H1 (cell line): ENCODE data around the gene PREX1. TPM values are rescaled to one million over a fixed set of nuclear protein-coding genes. Genes with fewer than 3 reads are reported as not detected.

Experiments
- CHD1 ChIP-seq: IDR thresholded peaks from 2 replicates; pipeline ENCODE4 v1.6.1; 2012; ENCODE audit warnings: low read depth, low read length, improper control_type of control experiment
- CTBP2 ChIP-seq: IDR thresholded peaks from 2 replicates; pipeline ENCODE4 v1.7.0; 2011; ENCODE audit warnings: borderline replicate concordance, mild to moderate bottlenecking, moderate library complexity, mixed read lengths, low read length; ENCODE audit not compliant: insufficient read depth, insufficient read length
- JUND ChIP-seq: IDR thresholded peaks from 2 replicates; pipeline ENCODE4 v1.6.1; 2011; ENCODE audit warnings: mild to moderate bottlenecking, improper control_type of control experiment, low read length
- KDM4A ChIP-seq: IDR thresholded peaks from one replicate; pipeline ENCODE4 v1.7.1; 2012; ENCODE audit warnings: low read depth, mild to moderate bottlenecking, moderate library complexity, low read length, inconsistent platforms; ENCODE audit not compliant: severe bottlenecking
- KDM5A ChIP-seq: fragments of 200-600 bp; IDR thresholded peaks from 2 replicates; pipeline ENCODE4 v1.7.1; 2012; ENCODE audit warnings: mild to moderate bottlenecking, low read length, inconsistent platforms, mixed read lengths
- SIX5 ChIP-seq: IDR thresholded peaks from 2 replicates; pipeline ENCODE4 v1.6.1; 2011; ENCODE audit warnings: mild to moderate bottlenecking, low read depth, low read length
- SUZ12 ChIP-seq: fragments of 200-600 bp; sonication (generic); IDR thresholded peaks from 2 replicates; pipeline ENCODE4 v1.6.1; 2012; ENCODE audit warnings: mild to moderate bottlenecking, inconsistent platforms, low read length, moderate library complexity, mixed read lengths
- polyA plus RNA-seq, 7 experiments: library from polyadenylated mRNA; depleted of rRNA in 3 of 7; stranded (reverse) in 5 of 7; unstranded in 2 of 7; fragments of >200 nt in 5 of 7; fragments of 200-250 nt in 2 of 7; gene quantifications; 1 replicate in 5 of 7; 2 replicates in 1 of 7; 4 replicates in 1 of 7; pipeline versions ENCODE4 v1.2.1 to v1.2.3, GENCODE V29; 2011 to 2013; ENCODE audit warnings: missing spikeins in 2 of 7, mixed read lengths in 2 of 7
- total RNA-seq: library from RNA; stranded (reverse); fragmentation: NEBNext Ultra II Directional; extraction: Animal tissue kit (Norgen Biotek cat#: 25700); gene quantifications from 2 replicates; pipeline ENCODE4 v1.2.1, GENCODE V29; 2021
- TF ChIP-seq, protein P1 (sequence below): fragments of 300-600 bp; sonication (generic); IDR thresholded peaks from 2 replicates; pipeline ENCODE4 v1.7.1; 2012; ENCODE audit warnings: low read length, moderate library complexity, mild to moderate bottlenecking, inconsistent platforms; ENCODE audit not compliant: insufficient replicate concordance

The PREX1 gene
- total and polyA plus RNA-seq, 2 of the 8 experiments (the other 6 are each of a cell fraction or from before 2014, with no cell fraction given), result 10.7 to 12.8 TPM

- TF ChIP-seq, protein P1, sequence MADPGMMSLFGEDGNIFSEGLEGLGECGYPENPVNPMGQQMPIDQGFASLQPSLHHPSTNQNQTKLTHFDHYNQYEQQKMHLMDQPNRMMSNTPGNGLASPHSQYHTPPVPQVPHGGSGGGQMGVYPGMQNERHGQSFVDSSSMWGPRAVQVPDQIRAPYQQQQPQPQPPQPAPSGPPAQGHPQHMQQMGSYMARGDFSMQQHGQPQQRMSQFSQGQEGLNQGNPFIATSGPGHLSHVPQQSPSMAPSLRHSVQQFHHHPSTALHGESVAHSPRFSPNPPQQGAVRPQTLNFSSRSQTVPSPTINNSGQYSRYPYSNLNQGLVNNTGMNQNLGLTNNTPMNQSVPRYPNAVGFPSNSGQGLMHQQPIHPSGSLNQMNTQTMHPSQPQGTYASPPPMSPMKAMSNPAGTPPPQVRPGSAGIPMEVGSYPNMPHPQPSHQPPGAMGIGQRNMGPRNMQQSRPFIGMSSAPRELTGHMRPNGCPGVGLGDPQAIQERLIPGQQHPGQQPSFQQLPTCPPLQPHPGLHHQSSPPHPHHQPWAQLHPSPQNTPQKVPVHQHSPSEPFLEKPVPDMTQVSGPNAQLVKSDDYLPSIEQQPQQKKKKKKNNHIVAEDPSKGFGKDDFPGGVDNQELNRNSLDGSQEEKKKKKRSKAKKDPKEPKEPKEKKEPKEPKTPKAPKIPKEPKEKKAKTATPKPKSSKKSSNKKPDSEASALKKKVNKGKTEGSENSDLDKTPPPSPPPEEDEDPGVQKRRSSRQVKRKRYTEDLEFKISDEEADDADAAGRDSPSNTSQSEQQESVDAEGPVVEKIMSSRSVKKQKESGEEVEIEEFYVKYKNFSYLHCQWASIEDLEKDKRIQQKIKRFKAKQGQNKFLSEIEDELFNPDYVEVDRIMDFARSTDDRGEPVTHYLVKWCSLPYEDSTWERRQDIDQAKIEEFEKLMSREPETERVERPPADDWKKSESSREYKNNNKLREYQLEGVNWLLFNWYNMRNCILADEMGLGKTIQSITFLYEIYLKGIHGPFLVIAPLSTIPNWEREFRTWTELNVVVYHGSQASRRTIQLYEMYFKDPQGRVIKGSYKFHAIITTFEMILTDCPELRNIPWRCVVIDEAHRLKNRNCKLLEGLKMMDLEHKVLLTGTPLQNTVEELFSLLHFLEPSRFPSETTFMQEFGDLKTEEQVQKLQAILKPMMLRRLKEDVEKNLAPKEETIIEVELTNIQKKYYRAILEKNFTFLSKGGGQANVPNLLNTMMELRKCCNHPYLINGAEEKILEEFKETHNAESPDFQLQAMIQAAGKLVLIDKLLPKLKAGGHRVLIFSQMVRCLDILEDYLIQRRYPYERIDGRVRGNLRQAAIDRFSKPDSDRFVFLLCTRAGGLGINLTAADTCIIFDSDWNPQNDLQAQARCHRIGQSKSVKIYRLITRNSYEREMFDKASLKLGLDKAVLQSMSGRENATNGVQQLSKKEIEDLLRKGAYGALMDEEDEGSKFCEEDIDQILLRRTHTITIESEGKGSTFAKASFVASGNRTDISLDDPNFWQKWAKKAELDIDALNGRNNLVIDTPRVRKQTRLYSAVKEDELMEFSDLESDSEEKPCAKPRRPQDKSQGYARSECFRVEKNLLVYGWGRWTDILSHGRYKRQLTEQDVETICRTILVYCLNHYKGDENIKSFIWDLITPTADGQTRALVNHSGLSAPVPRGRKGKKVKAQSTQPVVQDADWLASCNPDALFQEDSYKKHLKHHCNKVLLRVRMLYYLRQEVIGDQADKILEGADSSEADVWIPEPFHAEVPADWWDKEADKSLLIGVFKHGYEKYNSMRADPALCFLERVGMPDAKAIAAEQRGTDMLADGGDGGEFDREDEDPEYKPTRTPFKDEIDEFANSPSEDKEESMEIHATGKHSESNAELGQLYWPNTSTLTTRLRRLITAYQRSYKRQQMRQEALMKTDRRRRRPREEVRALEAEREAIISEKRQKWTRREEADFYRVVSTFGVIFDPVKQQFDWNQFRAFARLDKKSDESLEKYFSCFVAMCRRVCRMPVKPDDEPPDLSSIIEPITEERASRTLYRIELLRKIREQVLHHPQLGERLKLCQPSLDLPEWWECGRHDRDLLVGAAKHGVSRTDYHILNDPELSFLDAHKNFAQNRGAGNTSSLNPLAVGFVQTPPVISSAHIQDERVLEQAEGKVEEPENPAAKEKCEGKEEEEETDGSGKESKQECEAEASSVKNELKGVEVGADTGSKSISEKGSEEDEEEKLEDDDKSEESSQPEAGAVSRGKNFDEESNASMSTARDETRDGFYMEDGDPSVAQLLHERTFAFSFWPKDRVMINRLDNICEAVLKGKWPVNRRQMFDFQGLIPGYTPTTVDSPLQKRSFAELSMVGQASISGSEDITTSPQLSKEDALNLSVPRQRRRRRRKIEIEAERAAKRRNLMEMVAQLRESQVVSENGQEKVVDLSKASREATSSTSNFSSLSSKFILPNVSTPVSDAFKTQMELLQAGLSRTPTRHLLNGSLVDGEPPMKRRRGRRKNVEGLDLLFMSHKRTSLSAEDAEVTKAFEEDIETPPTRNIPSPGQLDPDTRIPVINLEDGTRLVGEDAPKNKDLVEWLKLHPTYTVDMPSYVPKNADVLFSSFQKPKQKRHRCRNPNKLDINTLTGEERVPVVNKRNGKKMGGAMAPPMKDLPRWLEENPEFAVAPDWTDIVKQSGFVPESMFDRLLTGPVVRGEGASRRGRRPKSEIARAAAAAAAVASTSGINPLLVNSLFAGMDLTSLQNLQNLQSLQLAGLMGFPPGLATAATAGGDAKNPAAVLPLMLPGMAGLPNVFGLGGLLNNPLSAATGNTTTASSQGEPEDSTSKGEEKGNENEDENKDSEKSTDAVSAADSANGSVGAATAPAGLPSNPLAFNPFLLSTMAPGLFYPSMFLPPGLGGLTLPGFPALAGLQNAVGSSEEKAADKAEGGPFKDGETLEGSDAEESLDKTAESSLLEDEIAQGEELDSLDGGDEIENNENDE, result no peak
- TF ChIP-seq SIX5, result no peak
- TF ChIP-seq KDM4A, result no peak
- TF ChIP-seq SUZ12, result no peak
- TF ChIP-seq CHD1, result no peak
- TF ChIP-seq KDM5A, result no peak
- TF ChIP-seq JUND, result no peak
- no peak for TF ChIP-seq CTBP2
These were observed 25.6 kb downstream of the PREX1 start (continued) for GRCh38 chr20:48802216-48802615.
